Gastrocnemius medialis (tissue), 4 donors: ENCODE measurements around the gene PPM1L.

Experiments
- CTCF ChIP-seq, 5 experiments: fragments of 450-650 bp in 3 of 5; fragments of 200-600 bp in 2 of 5; sonication (generic) in 2 of 5; IDR thresholded peaks in 4 of 5; conservative IDR thresholded peaks in 1 of 5; 1 replicate in 4 of 5; 2 replicates in 1 of 5; pipeline ENCODE4 v1.5.1; 2016 to 2019; ENCODE audit warnings: antibody characterized with exemption in 5 of 5, mild to moderate bottlenecking in 3 of 5, moderate library complexity in 3 of 5
- POLR2A ChIP-seq, 2 donors: fragments of 450-650 bp; IDR thresholded peaks; one replicate each; pipeline ENCODE4 v1.6.1; 2017; ENCODE audit warnings: antibody characterized with exemption in 2 of 2, mild to moderate bottlenecking in 2 of 2, moderate library complexity in 2 of 2

DNA sequence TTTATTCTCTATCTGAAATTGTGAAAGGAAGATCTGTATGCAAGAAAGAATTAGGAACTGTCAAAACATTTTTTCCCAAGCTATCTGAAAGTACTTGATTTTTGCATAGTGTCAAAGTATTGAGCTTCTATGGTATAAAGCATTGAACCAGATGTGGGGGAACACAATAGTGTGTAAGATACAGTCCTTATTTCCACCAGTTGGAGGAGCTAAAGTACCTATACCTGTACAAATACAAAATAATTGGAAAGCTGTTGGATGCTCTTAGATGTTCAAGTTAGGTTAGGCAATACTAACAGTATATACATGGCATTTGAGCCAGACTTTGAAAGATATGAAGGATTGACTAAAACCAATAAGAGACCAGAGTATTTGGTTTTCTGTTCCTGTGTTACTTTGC, 200.8 kb downstream of the PPM1L start:
- TF ChIP-seq CTCF (IDR thresholded peaks at IDR 0.05 in 4 of 5, conservative IDR thresholded peaks at IDR 0.05 in 1 of 5) = no peak
- TF ChIP-seq POLR2A (IDR thresholded peaks at IDR 0.05) = no peak
